Activated naive CD4-positive, alpha-beta T cell treated with anti-CD3 and anti-CD28 coated beads, Interleukin-2, amount 50 U/mL, for 16 hours (primary cell): ENCODE data around the gene NDUFAF3.

ENCODE experiments used
- DNase-seq: peaks from one replicate; pipeline ENCODE4 v3.0.0-alpha.2; 2020

Gene NDUFAF3, protein sequence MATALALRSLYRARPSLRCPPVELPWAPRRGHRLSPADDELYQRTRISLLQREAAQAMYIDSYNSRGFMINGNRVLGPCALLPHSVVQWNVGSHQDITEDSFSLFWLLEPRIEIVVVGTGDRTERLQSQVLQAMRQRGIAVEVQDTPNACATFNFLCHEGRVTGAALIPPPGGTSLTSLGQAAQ

DNA sequence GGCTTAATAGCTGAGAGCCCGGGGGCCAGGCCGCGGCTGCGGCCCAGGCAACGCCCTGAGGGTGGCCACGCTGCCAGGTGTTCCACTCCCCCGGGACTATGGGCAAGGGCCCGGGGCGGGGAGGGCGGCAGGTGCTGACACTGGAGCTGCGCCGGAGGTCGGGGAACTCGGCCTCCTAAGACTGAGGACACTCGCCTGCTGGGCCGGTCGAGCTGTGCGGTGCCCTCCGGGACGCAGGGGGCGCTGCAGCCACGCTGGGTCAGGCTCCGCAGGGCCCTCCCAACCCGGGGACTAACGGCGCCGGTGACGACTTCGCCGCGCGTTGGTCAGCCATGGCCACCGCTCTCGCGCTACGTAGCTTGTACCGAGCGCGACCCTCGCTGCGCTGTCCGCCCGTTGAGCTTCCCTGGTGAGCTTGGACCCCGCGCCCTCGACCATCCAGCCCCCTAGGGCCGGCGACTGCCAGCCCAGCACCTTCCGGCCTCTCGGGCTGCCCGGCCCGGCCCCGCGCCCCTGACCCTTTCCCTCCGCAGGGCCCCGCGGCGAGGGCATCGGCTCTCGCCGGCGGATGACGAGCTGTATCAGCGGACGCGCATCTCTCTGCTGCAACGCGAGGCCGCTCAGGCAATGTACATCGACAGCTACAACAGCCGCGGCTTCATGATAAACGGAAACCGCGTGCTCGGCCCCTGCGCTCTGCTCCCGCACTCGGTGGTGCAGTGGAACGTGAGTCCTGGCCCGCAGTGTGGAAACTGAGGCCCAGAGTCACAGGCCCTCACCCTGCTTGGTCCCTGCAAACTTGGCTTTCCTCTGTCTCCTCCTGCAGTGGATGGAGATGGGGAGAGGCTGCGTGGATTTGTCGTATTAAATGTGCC, at the start of gene NDUFAF3:
TSS of gene NDUFAF3 (plus strand) at position 309 of the 875 bp plus-strand sequence. CDS start at position 333, 24 bp downstream.
- peak; percentile 94 for DNase-seq

DNA sequence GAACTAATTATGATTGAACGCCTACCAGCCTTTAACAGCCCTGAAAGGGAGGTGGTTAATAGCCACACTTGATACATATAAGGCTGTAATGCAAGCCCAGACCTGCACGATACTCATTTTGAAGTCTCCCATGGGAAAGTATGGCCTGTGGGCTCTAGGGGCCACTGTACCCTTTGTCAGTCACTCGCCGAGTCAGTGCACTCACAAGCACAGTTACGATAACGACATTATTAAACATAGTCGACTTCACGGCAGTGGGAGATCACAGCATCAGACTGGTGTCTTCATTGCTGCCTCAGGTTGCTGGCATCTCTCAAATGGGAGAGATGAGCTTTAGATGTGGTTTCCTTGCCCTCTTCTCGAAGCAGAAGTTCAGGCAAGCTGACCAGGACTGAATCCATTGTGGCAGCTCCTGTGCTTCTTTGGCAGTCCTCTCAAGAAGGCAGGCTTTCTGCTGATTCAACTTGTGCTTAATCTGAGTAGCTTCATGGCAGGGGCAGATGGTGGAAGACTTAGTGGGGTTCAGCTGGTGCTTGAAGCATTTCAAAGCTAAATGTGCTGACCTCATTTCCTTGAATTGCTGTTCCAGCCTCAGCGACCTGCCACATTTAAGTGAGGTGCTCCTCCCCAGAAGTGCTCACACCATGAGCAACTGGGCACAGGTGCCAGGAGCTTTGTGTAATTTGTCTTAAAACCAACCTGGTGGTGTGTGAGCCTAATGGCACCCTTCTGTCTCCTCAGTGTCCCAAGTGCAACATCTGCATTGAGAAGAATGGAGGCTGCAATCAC, 47.7 kb upstream of the NDUFAF3 start:
- DNase-seq, result no peak

DNA sequence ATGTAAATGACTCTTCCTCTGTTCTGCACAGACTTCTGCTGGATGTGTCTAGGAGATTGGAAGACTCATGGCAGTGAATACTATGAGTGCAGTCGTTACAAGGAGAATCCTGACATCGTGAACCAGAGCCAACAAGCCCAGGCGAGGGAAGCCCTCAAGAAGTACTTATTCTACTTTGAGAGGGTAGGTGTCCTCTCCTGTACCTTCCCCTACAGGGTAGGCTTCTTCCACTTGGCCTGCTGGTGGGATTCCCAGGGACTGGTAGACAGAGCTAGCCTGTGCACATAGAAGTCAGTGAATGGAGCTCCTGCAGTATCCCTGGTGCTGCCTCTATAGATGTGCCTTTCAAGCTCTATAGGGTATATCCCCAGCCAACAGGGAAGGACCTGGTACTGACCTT, 42.5 kb upstream of the NDUFAF3 start:
- DNase-seq, result no peak

DNA sequence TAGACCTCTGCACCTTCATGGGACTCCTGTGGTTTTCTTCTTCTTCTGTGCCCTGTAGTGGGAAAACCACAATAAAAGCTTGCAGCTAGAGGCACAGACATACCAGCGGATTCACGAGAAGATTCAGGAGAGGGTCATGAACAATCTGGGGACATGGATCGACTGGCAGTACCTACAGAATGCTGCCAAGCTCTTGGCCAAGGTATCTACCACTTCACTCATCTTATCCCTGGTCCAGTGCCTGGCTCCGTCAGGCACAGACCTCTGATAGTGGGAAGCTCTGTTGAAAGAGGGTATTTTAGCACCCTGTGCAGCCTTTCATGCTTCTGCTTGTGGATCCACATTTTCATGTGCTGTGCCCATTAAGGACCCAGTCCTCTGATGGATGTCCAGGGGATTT, 41.6 kb upstream of the NDUFAF3 start:
- DNase-seq, result no peak

DNA sequence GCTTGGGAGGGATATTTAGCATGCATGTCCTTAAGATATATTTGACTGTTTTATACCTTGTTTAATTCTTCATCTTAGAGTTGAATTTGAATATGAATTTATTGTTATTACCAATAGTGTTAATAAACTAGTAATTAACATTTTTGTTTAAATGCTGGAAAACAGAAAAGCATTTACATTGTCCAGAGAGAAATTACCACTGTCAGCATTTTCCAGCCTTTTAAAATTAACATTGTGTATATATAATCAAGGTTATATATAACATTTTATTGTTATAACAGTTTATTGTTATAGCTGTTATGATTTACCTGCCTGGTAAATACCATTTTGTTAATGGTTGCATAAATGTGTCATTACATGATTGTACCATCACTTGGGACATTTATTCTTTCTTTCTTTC, 39.9 kb upstream of the NDUFAF3 start:
- DNase-seq, result no peak

DNA sequence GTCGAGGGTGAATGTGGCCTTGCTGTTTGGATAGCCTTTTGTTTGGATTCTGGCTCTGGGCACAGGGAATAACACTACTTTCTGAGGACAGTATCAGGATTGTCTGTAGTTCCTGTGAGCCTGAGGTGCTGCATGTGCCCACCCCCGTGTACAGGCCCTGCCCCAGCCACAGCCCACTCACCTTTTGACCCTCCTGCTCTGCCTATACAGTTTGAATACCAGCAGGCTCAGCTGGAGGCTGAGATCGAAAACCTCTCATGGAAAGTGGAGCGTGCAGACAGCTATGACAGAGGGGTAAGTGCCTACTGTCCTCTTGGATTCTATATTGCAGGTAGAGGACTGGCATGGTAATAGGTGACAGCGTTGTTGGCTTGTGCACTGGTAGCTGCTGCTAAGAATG, 39.2 kb upstream of the NDUFAF3 start:
- DNase-seq, result no peak

DNA sequence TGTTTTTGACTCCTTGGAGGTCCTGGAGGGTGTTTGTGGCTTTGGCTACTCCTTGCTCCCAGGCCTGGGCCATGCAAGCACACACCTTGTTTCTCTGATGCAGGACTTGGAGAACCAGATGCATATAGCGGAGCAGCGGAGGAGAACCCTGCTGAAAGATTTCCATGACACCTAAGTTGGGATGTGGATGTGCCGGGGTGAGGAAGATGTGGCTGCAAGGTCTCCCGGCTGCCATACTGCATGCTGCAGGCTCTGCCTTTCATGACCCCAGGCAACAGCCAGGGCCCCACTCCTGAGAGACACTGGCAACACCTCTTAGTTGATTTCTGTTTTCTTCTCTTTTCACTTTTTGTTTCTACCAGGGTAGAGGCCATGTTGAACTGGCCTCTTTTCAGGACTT, 38.8 kb upstream of the NDUFAF3 start:
- DNase-seq, result no peak

DNA sequence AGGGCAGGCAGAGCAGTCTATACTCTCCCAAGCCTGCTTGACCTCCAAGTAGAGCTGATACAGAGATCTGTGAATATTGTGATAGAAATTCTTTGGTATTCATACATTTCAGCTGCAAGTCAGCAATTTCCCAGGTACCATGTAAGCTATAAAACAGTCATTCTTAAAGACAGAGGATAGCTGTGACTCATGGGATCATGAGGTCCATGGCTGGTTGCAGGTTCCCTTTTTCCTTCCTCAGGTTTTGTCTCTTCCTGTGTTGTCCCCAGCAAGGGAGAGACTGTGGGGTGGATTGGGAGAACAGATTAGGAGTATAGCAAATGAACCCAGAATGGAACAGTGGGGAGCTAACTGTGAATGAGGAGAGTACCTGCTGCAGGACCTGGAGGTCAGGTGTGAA, 37.3 kb upstream of the NDUFAF3 start:
- no peak for DNase-seq

DNA sequence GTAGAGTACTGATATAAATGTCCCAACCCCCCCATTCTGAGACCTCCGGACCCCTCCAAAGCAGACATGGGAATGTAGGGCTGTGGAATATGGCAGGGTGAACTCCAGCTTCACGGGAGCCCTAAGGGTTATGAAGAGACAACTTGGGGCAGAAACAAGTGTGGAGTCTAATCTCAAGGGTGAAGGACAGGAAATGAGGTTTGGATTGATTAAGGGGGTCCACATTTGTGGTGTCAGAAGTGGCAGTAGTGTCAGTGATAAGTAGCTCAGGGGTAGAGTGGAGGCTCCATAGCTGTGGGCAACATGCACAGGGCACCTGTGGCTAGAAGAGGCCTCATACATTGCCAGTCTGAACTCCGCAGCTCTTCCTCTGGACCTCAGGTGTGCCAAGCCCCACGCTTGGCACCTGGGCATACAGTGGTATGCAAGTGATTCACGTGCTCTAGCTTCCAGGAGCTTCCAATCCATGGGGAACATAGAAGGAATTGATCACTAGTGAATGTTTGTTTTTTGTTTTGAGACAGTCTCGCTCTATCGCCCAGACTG, 36.0 kb upstream of the NDUFAF3 start:
- no peak for DNase-seq

DNA sequence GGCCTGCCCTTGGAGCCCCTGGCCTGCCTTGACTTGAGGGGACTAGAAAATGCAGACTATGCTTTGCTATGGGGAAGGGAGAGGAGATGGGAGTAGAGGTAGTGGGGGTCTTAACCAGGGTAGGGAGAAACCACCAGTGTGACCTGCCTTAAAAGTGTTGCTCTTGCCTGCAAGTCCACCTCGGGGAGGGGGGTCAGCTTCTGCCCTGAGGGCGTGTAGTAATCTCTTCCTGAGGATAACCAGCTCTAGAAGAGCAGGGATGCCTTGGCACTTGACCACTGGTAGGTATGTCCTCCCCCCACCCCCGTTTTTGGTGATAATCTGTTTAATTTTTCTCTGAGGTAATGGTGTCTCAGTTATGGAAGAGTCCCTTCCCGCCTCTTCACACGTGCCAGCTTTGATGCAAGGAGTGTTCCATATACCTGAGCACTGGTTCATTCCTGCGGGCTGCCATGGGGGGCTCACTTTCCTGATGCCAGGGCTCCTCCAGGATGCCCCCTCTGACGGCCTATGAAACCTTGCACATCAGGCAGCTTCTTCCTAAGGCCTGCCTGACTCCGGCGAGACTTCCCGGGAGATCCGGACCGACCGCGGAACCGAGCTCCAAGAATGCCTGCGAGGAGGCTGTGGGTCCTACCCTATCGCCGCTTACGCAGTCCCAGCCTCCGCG, 32.7 kb upstream of the NDUFAF3 start:
- DNase-seq, result no peak

DNA sequence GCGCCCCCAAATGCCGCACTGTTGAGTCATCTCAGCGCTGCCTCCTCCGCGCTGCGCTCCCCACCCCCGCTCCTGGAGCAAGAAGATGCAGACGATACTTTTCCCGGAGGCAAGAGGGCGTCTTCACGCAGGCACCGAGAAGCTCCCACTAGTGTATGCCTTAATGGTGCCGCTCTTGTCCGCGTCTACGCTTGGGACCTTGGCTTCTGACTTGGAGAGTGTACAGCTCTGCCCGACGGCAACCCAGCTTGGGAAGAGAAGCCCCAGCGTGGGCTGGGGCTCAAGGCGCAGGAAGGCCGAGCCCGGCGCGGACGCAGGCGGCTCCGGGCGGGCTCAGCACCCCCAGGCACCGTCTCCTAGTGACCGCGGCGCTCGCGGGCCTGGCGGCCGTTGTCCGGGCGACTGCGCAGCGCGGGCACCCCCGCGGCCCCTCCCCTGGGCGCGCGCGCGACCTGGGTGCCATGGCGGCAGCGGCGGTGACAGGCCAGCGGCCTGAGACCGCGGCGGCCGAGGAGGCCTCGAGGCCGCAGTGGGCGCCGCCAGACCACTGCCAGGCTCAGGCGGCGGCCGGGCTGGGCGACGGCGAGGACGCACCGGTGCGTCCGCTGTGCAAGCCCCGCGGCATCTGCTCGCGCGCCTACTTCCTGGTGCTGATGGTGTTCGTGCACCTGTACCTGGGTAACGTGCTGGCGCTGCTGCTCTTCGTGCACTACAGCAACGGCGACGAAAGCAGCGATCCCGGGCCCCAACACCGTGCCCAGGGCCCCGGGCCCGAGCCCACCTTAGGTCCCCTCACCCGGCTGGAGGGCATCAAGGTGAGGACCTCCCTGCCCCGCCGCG, 31.9 kb upstream of the NDUFAF3 start, which contains the start of gene P4HTM:
TSS of gene P4HTM (plus strand) at position 446 of the 840 bp plus-strand sequence. CDS start at position 462, 16 bp downstream.
- DNase-seq, result peak; percentile 84

DNA sequence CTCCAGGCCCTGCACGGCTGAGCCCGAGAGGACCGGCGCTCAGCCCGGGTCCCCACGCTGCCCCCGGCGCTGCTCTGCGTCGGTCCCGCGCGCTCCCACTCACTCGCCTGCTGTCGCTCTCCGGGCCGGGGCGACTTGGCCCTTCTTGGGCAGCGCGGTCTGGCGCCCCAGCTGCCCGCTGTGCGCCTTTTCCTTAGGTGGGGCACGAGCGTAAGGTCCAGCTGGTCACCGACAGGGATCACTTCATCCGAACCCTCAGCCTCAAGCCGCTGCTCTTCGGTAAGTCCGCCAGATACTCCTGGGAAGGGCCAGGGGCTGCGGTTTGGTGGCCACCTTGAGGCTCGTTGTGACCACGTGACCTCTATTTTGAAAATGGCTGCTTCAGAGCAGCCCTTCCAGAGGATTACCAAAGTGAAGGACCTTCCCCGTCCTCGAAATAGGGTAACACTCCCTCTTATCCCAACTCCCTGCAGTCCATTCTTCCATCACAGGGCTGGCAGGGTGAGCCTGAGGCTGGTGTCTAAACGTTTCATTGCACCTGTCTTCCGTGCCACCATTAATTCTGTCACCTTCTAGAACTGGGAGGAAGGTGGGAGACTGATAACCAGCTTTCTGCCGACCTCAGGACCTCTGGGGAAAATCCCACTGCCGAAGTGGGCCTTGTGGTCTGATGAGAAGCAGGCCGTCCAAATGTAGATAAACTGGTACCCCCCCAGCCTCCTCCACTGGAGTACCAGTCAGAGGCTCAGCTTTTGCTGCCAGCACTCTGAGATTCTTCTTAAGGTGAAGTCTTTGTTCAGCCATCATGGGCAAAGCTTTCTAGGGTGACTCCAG, 31.1 kb upstream of the NDUFAF3 start:
- DNase-seq, result no peak

DNA sequence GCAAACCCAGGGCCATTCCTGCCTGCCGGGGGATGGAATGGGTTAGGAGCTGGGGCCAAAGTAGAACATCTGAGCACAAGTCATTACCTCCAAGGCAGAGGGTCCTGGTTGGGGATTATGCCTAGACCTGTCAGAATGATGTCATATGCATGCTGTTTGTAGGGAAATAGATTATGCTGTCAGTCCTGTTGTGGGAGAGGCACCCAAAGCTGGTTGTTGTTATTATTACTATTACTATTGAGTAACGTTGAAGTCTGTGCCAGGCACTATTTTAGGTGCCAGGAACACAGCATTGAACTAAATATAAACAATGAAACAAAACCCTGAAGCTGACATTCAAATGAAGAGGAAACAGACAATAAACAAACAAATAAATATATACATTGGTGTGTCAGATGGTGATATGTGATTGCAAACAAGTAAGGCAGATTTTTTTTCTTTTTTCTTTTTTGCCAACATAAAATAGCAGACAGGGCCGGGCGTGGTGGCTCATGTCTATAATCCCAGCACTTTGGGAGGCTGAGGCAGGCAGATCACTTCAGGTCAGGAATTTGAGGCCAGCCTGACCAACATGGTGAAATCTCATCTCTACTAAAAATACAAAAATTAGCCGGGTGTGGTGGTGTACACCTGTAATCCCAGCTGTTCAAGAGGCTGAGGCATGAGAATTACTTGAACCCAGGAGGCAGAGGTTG, 29.9 kb upstream of the NDUFAF3 start:
- DNase-seq, result no peak

DNA sequence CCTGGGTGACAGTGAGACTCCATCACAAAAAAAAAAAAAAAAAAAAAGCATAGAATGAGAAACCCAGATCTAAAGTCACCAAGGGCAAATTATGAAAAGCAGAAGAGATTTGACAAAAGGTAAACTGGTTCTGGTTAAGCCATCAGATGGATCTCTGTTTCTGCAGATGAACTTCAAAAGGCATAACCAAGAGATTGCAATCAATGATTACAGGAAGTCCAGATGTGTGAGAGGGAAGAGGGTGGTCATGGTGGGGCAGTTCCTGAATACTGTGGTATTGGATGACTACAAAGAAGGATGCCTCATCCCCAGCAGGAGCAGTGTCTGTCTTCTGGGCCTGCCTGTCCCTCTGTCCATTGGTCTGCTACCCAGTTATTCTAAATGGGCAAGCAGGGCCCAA, 28.1 kb upstream of the NDUFAF3 start:
- no peak for DNase-seq

DNA sequence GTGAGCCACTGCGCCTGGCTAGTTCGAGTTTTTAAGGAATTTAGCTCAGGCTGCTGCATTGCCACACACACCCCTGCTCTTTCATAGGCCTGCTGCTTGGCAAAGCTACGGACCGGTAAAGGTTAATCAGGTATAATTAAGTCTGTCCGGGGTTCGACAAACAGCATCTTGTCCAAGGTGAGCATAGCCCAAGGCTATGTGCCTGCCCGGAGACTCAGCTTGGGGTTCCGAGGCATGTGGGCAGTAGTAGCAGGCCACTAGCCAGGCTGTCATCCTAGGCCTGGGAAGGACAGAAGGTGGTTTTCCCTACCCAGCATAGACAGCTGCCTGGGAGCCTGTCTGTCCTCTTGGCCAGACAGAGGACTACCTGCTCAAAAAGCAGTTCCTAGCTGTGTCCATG, 25.3 kb upstream of the NDUFAF3 start:
- no peak for DNase-seq

DNA sequence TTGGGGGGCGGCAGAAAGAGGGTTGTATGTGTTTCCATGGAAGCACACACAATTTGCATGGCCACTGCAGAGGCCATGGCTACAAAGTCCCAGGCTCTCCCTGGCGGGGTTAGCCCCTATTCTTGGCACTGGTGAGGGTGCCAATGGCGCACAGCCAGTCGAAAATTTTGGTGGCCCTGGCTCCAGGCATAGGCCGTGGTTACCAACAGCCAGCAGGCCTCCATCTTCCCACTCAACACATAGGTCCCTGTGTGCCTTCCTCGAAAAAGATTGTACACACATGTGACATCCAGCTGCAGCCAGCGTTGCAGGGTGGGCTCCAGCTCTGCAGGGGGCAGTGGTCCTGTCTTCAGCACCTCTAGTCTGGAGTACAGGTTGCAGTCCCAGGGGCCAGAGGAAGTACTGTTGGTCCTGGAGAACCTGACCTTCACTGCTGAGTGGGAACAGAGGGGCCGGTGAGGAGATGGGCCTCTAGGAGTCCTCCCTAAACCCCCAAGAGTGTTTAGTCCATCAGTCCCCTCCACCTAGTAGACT, 24.8 kb upstream of the NDUFAF3 start:
- DNase-seq, result no peak

DNA sequence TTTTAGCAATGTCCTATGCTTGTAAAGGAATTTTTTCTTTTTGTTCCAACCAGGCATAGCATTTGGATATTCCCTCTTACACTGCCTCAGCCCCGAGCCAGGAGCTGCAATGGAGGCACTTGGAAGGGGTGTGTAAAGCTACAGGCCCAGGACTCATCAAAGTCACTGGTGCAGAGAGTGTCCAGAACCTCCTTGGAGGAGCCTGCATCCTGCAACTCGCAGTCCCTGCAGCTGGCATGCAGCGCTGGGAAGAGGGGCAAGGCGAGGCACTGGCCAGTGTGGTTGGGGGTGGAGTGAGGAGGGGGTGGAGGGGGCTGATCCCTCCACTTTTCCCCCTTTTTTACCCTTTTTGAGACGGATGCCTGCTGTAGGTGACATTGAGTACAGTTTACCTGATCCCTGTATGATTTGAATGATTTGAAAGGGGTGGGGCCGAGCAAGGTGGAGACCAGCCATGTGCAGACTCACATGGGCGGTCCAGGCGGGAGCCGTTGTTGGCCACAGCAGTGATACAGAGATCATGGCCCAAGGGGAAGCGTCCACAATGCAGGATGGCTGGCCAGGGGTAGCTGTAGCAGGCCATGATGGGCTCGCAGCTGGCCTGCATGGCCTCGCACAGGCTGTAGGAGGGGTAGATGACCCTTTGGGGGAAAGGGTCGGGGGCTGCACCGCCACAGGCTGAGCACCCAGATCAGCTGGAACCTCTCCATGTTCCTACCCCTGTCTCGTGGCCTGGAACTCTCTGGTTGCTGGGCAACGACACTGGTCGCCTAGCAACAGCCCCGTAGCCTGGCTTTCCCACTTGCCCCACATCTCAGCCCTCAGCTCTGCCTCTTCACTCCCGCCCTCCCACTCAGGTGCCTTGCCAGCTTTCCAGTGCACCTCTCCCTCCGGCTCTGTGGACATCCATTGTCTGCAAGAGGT, 23.9 kb upstream of the NDUFAF3 start:
- DNase-seq, result no peak

DNA sequence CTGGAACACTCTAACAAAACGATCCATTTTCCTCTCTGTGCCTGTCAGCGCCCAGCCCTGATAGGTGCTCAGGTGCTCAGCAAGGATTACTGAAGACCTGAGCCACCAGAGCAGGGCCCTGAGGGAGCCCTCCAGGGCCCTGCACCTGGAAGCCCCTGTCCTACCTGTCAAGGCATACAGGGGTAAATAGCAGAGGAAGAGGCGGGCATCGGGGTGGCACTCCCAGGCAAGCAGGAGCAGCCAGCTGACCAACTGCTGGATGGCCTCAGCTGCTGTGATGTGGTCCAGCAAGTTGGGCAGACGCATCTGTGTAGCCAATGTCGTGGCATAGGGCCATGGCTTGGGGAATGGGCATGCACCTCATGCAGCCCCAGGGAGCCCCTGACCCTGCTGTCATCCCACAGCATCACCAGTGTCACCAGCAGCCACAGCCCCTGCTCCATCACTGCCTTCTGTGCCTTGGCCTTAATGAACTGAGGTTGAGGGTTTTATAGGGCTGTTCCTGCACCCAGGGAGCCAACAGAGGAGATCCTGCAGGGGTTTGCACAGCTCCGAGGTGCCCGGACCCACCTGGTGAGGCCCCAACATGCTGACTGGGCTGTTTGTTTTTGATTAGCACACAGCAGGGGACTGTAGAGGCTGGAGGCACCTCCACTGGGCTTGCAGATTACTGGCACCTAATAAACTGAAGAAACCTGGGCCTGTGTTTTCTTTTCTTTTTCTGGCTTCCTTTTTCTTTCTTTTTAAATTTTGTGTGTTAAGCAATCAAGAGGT, 22.6 kb upstream of the NDUFAF3 start:
- no peak for DNase-seq
